Femur (tissue), 1 donor: ENCODE results near the gene HIF3A.
"Not testable (repeated sequence)": the region's sequence is repeated elsewhere in the genome, so short reads cannot be mapped to it uniquely, and the experiment has no call there.

ENCODE experiments used
- DNase-seq: peaks from one replicate; pipeline ENCODE4 v3.0.0-alpha.2; 2017

HIF3A gene

GRCh38 chr19:46364359-46364758, 67.5 kb downstream of the HIF3A start:
- DNase-seq, result no peak

DNA sequence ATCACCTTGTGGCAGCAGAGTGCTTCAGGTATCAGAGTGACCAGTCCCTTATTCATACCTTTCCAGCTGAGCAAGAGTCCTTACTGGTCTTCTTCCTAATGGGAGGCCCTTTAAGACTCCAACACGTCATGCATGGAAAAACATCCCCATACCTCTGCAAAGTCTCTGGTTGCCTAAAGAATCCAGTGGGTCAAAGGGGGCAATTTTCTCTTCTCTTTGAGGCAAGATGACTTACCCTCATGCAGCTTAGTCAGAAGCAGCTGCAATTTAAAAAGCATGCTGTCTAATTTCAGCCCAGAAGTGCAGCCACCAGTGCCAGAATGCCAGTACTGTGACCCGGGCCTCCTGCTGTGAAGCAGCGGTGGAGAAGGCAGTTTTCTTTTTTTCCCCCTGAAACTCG, 68.7 kb downstream of the HIF3A start:
- no peak for DNase-seq

- DNase-seq, result no peak
These were observed 69.9 kb downstream of the HIF3A start for GRCh38 chr19:46366620-46367292.

DNA sequence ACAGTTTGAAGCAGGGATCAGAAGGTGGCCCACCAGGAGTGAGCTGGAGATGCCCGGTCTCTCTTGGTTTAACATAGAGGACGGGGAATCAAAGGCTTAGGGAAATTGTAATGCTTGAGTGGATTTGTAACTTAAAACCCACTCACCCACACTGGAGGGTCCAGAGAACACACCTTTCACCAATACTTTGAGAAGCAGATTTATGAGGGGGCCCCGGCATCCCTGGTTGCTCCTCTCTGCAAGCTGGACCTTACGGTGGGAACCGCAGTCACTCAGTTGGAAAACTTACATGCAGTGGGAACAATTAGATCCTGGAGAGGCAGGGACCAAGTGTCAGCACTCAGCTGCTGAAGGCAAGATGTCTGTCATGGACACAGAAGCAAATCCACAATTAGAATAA, 70.6 kb downstream of the HIF3A start:
- DNase-seq, result no peak

- DNase-seq, result no peak
These were observed 71.3 kb downstream of the HIF3A start for GRCh38 chr19:46368116-46368515.

DNA sequence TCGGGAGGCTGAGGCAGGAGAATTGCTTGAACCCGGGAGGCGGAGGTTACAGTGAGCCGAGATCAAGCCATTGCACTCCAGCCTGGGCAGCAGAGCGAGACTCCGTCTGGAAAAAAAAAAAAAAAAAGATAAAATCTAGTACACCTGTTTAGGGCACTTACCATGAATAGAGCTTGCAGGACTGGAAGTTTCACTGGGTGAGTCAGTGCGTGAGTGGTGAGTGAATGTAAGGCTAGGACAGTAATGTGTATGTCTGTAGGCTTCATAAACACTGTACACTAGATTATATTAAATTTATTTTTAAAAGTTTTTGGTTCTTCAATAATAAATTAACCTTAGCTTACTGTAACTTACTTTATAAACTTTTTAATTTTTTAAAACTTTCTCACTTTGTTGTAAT, 73.0 kb downstream of the HIF3A start:
- DNase-seq, result no peak

DNA sequence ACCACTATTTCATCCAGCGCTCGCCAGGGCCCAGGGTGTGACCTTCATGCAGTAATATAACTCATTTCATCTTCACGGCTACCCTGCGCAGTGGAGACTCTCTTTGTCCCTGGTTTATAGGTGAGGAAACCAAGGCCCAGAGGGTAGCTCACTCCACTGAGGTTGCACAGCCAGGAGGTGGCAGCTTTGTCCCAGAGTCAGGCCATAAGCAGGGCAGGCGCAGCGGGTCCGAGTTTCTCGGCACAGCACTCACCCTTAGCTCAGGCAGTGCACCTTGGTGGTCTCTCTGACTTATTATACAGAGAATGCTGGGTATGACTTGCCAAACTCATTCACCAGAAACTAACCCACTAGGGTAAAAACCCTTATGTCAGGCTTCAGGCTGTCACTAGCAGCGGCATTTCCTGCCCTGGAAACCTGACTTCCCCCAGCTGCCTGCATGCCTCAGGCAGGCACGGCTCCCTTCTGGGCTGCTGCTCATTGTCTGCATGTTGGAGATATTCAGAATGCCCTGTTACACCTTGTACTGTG, 74.6 kb downstream of the HIF3A start:
- DNase-seq, result no peak

DNA sequence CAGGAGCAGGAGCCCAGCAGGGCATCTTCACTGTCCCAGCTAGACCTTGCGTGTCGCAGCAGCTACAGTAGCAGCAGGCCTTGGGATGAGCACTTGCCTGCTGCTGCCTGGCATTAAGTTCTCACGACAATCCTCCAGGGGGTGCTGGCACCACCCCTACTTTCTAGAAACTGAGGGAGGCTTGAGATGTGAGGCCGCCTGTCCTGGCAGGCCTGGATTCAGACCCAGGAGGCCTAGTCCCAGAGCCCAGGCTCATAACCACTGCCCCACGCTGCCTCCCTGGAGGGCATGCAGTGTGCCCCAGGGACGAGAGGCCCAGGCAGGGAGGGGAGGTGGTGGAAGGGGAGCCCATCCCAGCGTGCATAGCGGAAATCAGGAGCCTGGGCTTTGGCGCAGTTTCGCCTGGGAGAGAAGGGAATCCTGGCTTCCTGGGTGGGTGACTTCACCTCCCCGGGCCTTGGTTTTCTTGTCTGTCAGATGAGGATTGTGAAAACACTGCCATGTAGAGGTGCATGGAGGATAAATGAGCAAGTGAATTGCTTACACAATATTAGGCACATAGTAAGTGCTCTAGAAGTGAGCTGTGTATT, 76.2 kb downstream of the HIF3A start:
- DNase-seq, result no peak

DNA sequence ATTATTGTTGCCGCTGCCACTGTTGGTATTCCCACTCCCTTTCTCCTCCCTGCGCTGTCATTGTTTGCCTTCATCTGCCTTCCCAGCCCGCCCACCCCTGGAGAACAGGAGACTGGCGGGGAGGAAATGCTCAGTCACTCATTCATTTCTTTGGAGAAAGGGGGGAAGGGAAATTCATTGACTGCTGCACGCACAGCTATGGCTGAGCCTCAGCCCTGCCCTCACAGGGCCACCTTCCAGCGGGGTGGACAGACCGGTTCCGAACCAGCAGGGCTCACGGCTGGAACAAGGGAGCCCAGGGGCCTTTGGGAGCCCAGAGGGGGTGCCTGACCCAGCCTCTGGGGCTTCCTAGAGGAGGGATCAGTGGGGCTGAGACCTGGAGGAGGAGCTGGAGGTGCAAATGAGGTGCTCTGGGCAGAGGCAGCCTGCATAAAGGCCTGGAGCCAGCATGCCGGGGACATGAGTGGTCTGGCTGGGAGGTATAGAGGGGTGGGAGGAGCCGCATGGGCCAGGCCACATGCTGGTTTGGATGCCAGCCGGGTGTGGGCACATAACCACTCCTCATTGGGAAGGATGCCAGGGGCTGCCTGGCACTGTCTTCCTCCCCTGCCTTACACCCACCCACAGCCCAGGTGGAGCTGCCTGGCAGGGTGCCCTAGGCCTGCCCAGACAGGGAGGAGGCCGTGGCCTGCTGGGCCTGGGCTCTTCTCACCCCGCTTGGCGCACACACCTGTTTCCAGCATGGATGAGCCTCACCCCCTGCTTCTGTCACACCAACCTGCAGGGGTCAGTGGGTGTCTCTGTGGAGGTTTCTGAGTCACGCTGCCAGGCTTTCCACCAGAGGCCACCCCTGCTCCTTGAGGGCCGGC, 76.9 kb downstream of the HIF3A start:
- DNase-seq, result peak; percentile 85

DNA sequence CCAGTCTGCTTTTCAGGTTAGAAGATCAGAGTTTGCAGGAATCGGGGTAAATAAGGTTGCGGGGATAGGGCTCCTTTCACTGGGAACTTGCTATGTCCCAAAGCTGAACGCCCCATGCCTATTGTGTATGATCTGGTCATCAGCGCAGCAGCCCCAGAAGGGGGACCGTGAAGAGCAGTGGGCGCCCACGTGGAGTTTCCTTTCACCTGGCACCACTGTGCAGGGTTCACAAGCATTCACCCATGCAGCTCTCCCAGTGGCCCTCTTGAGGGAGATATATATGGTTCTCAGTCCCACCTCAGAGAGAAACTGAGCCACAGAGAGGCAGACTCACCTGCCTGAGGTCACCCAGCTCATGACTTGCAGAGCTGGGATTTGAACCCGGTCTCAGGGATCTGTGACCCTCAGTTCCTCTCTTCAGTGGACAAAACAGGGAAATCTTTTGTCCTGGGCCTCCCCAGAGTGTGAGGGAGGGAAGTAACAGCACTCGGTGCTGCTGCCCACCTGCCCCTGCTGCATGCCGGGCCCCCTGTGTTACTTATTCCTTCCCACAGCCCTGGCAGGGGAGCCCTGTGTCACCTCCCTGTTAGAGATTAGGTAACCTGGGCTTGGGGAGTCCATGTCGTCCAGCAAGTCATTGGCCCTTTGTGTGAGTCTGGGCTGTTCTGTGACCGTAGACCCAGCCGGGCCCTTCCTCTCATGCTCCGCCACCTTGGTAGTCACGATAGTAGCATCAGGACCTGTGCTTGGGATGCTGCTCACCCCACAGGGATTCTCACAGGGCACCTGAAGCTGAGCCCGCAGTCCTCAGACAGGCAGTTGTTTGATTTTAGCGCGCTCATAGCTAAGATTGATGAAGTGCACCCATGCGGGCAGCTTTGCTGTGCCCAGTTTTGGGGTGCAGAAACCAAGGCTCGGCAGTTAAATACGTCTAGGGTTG, 78.0 kb downstream of the HIF3A start:
- no peak for DNase-seq

DNA sequence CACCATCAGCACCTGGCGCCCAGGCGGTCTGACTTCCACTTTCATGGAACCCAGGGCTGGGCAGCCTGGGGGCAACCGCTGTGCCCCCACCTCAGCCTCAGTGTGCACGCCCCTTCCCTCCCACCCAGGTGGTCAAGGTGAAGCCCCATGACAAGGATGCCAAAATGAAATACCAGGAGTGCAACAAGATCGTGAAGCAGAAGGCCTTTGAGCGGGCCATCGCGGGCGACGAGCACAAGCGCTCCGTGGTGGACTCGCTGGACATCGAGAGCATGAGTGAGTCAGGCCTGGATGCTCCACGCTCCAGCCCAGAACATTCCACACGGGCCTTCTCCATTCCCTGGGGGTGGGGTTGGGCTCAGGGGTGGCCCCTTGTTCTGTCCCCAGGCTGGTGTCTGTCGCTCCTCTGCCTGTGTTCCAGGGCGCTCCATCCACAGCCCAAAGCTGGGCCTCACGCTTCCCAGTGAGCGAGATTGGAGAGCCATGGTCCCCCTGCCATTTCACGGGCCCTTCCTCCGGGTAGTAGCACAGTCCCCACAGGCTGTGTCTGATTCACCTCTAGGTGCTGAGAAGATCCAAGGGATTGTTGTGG, 78.7 kb downstream of the HIF3A start:
- not testable (repeated sequence) for DNase-seq

- no peak for DNase-seq
These were observed 79.7 kb downstream of the HIF3A start for GRCh38 chr19:46376241-46377153.

GRCh38 chr19:46378268-46378667, 81.4 kb downstream of the HIF3A start:
- DNase-seq, result no peak

- no peak for DNase-seq
These were observed 83.8 kb downstream of the HIF3A start for GRCh38 chr19:46380690-46381089.

DNA sequence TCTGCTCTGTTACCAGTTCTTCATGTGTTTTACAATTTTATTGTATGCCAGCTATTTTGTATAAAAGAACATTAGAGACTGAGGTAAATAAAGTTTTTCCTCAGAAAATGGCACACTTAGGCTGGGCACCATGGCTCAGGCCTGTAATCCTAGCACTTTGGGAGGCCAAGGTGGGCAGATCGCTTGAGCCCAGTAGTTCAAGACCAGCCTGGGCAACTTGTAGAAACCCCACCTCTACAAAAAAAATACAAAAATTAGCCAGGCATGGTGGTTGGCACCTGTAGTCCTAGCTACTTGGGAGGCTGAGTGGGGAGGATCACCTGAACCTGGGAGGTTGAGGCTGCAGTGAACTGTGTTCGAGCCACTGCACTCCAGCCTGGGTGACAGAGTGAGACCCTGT, 84.5 kb downstream of the HIF3A start:
- no peak for DNase-seq

DNA sequence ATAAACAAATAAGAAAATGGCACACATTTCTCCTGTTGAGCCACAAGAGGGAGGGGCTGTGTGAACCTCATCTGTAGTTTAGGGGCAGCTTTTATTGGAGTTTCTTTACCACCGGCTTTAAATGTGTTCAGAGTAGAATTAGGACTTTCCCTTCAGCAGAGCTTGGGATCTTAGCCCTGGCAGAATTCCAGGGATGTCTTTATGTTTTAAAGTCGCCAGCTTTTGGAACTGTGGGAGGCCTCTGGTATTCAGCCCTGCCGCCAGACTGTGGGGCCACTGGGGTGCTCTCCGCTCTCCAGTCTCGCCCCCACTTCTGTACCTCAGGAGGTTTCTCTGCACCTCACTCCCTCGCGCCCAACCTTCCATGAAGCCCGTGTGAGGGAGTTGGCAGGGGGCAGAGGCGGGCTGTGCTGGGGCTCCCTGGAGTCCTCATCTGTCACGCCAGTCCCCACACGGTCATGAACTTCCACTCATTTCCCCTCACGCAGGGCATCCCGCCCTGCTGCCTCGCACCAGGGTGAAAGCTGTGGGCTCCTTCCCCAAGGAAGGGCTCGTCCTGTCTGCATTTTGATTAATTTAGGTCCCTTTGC, 85.0 kb downstream of the HIF3A start:
- no peak for DNase-seq

DNA sequence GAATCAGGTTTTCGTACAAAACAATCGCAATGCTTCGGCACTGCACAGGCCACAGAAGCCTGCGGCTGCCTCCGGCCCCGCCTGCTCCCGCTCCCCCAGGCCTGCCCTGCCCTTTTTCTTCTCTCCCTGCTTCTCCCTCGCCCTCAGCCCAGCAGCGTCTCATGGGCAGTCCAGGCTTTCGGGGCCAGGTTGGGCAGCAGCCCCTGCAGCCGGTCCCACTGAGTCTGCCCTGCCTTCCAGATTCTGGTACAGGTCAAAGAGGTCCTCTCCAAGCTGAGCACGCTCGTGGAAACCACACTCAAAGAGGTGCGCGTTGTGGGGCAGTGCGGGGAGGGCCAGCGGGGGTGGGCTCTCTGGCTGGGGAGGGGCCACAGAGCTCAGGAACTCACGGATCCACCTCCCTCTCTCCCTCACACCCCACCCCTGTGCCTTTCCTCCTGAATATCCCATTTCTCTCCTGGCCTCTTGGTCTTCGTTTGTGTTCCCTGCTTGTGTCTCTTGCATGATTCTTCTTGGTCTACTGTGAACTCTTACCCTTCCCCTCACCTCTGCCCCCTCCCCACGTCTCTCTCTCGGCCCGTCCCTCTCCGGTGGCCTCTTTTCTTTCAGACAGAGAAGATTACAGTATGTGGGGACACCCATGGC, 86.5 kb downstream of the HIF3A start:
- DNase-seq, result no peak

DNA sequence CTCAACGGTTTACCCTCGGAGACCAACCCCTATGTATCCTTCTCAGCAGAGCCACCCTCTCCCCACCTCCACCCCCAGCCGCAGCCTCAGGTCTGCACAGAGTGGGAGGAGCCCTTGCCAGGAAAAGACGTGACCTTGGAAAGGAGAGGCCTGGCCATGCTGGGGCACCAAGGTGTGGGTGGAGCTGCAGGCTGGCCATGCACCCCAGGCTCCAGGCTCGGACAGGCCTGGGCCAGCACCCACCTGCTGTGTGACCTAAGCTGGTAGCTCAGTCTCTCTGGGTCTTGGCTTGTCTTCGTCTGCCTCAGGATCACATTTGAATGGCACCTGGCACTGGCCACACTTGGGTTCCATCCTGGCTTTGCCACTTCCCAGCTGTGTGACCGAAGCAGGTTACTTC, 87.0 kb downstream of the HIF3A start:
- no peak for DNase-seq

DNA sequence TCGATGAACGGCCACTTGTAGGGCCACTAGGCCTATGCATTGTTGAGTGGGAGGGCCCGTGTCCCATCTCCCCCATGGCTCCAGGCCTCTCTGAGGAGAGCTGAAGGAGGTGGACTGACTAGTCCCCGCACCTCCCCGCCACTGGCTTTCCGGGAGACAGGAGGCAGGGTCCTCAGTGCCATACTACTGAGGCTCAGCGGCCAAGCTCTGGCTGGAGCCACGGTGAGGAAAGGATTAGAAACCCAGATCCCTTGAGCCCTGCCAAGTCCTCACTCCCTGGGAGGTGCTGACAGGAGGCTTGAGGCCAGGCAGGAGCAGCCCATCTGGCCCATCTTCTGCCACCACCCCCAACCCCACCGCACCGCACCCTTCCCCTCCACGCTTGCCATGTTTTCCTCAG, 87.6 kb downstream of the HIF3A start:
- no peak for DNase-seq

GRCh38 chr19:46385636-46386035, 88.8 kb downstream of the HIF3A start:
- no peak for DNase-seq
